B cell (primary cell): ENCODE data around the gene OR1J1. TPM values are rescaled to one million over a fixed set of nuclear protein-coding genes. Genes with fewer than 3 reads are reported as not detected.

ENCODE experiments used
- ATAC-seq: fragments of 200-7000 bp; cut with Tn5 transposase; one replicate; pipeline ENCODE4 v1.10.0; 2021; ENCODE audit warnings: low read depth, mild to moderate bottlenecking, moderate number of reproducible peaks, moderate library complexity
- CTCF ChIA-PET: fragments of 350-600 bp; sonication (Branson Sonifier 250); formaldehyde crosslinking; loops from one replicate; lab custom pipeline; 2021; ENCODE audit warnings: antibody characterized with exemption, inconsistent platforms; lab: Charles Lee
- POLR2A ChIA-PET: fragments of 350-600 bp; sonication (Branson Sonifier 250); formaldehyde crosslinking; loops from one replicate; lab custom pipeline; 2021; ENCODE audit warnings: antibody characterized with exemption; lab: Charles Lee
- DNase-seq: peaks from one replicate; pipeline ENCODE4 v3.0.0; 2013
- H2AFZ ChIP-seq: 2 replicates; pipeline ENCODE4 v1.6.1; 2012; ENCODE audit warnings: mild to moderate bottlenecking, low read depth, low read length; ENCODE audit not compliant: insufficient read depth, poor library complexity, severe bottlenecking
- H3K27ac ChIP-seq, 2 donors: 1 replicate in 1 of 2; 2 replicates in 1 of 2; pipeline ENCODE4 v1.5.1; 2012 to 2013; ENCODE audit warnings: low read length in 2 of 2, mild to moderate bottlenecking in 2 of 2, moderate library complexity in 1 of 2
- H3K27me3 ChIP-seq, 4 experiments: fragments of 200-600 bp in 1 of 4; sonication (generic) in 1 of 4; replicated peaks in 1 of 4; 1 replicate in 2 of 4; 2 replicates in 2 of 4; pipeline versions ENCODE4 v1.6.1 to v1.7.0; 2013 to 2016; ENCODE audit warnings: low read length in 3 of 4, mild to moderate bottlenecking in 2 of 4, mixed read lengths in 1 of 4, moderate library complexity in 1 of 4; ENCODE audit not compliant: insufficient read depth in 4 of 4, control insufficient read depth in 3 of 4; ENCODE audit errors: control extremely low read depth in 1 of 4
- H3K36me3 ChIP-seq, 2 experiments: replicated peaks in 1 of 2; 1 replicate in 1 of 2; 2 replicates in 1 of 2; pipeline versions ENCODE4 v1.6.1 to v1.7.1; 2013; ENCODE audit warnings: low read length in 1 of 2; ENCODE audit not compliant: insufficient read depth in 2 of 2, control insufficient read depth in 1 of 2; ENCODE audit errors: control extremely low read depth in 1 of 2, extremely low read depth in 1 of 2
- H3K4me1 ChIP-seq, 2 donors: fragments of 200-600 bp in 1 of 2; sonication (generic) in 1 of 2; 1 replicate in 1 of 2; 2 replicates in 1 of 2; pipeline versions ENCODE4 v1.5.1 to v1.6.1; 2013 to 2017; ENCODE audit warnings: low read length in 2 of 2; ENCODE audit not compliant: control insufficient read depth in 2 of 2, insufficient read depth in 2 of 2
- H3K4me2 ChIP-seq: replicated peaks from 2 replicates; pipeline ENCODE3; 2012; ENCODE audit warnings: mild to moderate bottlenecking, low read depth, low read length; ENCODE audit not compliant: poor library complexity, severe bottlenecking
- H3K4me3 ChIP-seq, 5 experiments: fragments of 200-600 bp in 1 of 5; sonication (generic) in 1 of 5; 1 replicate in 3 of 5; 2 replicates in 2 of 5; pipeline versions ENCODE4 v1.5.1 to v1.7.0; 2011 to 2016; ENCODE audit warnings: low read length in 4 of 5, mild to moderate bottlenecking in 4 of 5, low read depth in 2 of 5, control low read depth in 1 of 5, moderate library complexity in 1 of 5; ENCODE audit not compliant: insufficient read depth in 1 of 5; ENCODE audit errors: control extremely low read depth in 1 of 5, extremely low read depth in 1 of 5
- H3K79me2 ChIP-seq: fragments of 200-600 bp; sonication (generic); one replicate; pipeline ENCODE4 v1.6.0; 2016; ENCODE audit warnings: low read length; ENCODE audit not compliant: control insufficient read depth, insufficient read depth
- H3K9ac ChIP-seq: fragments of 200-600 bp; sonication (generic); 2 replicates; pipeline ENCODE4 v1.6.1; 2017; ENCODE audit warnings: mild to moderate bottlenecking, low read length, moderate library complexity
- H3K9me3 ChIP-seq, 3 donors: one replicate each; pipeline versions ENCODE4 v1.6.1 to v1.7.1; 2013; ENCODE audit warnings: low read length in 2 of 3; ENCODE audit not compliant: control insufficient read depth in 2 of 3, insufficient read depth in 1 of 3; ENCODE audit errors: control extremely low read depth in 1 of 3
- H4K20me1 ChIP-seq: 2 replicates; pipeline ENCODE4 v1.6.0; 2012; ENCODE audit warnings: mild to moderate bottlenecking, low read length; ENCODE audit not compliant: insufficient read depth, control insufficient read depth, poor library complexity, severe bottlenecking
- H3K27ac Mint-ChIP-seq: one replicate; pipeline ENCODE4 v1.8.0; 2021; ENCODE audit warnings: mixed read lengths
- H3K27me3 Mint-ChIP-seq: one replicate; pipeline ENCODE4 v1.8.0; 2021; ENCODE audit warnings: mixed read lengths
- H3K4me1 Mint-ChIP-seq: one replicate; pipeline ENCODE4 v1.8.0; 2021; ENCODE audit warnings: mixed read lengths
- H3K4me3 Mint-ChIP-seq: one replicate; pipeline ENCODE4 v1.8.0; 2021; ENCODE audit warnings: mixed read lengths
- H3K9me3 Mint-ChIP-seq: one replicate; pipeline ENCODE4 v1.8.0; 2022; ENCODE audit warnings: mixed read lengths; ENCODE audit not compliant: insufficient read depth
- EZH2 ChIP-seq: IDR thresholded peaks from 2 replicates; pipeline ENCODE4 v1.6.1; 2012; ENCODE audit warnings: borderline replicate concordance, low read depth, mild to moderate bottlenecking, moderate library complexity, low read length; ENCODE audit not compliant: insufficient read depth, poor library complexity, severe bottlenecking
- WGBS: methylation state at CpG from one replicate; pipeline ENCODE4 v1.1.5; 2013; ENCODE audit warnings: missing lambda C conversion rate; ENCODE audit not compliant: insufficient coverage; 5-methylcytosine and 5-hydroxymethylcytosine counted together
- intact Hi-C: fragments of 100-400 bp; cut with micrococcal nuclease; formaldehyde crosslinking; loops from one replicate; pipeline ENCODE4 v1.10.0; 2022
- polyA plus RNA-seq: library from polyadenylated mRNA; depleted of rRNA; stranded (reverse); fragments of >200 nt; gene quantifications from 2 replicates; pipeline ENCODE4 v1.2.3, GENCODE V29; 2012
- total RNA-seq, 2 donors: library from RNA; stranded (reverse); fragments of 120-200 nt in 1 of 2; gene quantifications; 1 replicate in 1 of 2; 2 replicates in 1 of 2; pipeline versions ENCODE4 v1.2.3 to v1.2.4, GENCODE V29; 2013 to 2022
- TF ChIP-seq, protein P1 (sequence below): fragments of 200-600 bp; IDR thresholded peaks from one replicate; pipeline ENCODE4 v1.8.0; 2022; ENCODE audit warnings: antibody characterized with exemption, mild to moderate bottlenecking

OR1J1 gene
- total and polyA plus RNA-seq, 2 donors (not counting 1 experiment from before 2014, with no cell fraction given) = not detected

DNA sequence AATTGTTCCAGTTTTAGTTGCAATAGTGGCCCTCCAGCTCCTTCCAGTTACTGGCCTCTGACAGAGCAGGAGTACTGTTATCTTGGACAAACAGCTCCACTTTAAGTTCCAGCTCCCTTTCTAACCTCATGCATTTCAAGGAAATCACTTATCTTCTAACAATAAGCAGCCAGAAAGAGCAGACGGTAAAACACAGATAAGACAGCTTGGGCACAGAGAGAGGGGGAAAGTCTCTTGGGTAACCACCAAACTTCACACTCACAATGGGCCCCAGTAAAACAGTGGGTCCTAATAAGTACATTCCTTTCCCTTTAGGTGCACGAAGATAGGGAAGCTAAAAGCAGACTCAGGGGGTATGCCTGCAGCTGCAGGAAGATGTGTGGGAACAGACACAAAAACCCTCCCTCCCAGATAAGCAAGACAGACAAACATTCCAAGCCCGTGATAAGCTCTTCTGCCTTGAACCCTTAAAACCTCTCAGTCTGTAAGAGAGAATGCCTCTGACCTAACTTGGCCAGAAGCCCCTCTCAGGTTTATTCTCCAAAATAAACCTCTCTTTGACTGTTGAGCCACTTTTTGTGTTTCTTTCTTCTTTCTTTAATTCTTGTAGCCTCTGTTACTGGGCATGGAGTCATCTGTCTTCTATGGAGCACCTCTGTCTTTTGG is 30.8 kb downstream of the OR1J1 start:
- Histone ChIP-seq H3K4me1 (no peaks in the 10 kb centered on the region), H2AFZ (no peak overlapping the region), H3K27ac (no peak overlapping the region), H3K79me2 (no peaks in the 10 kb centered on the region), H3K36me3 (no peaks in the 10 kb centered on the region), H4K20me1 (no peaks in the 10 kb centered on the region), H3K27me3 (peaks cover 0 to 20% (median 4%) of the 10 kb centered on the region in 4 experiments), H3K9me3 (no peaks in the 10 kb centered on the region), H3K4me2 (no peak overlapping the region), H3K4me3 (no peak overlapping the region), H3K9ac (no peak overlapping the region)
- Mint-ChIP-seq H3K4me1 (no peaks in the 10 kb centered on the region), H3K27ac (no peak overlapping the region), H3K4me3 (no peak overlapping the region), H3K9me3 (no peaks in the 10 kb centered on the region), H3K27me3 (peaks cover 33% of the 10 kb centered on the region)
- ChIA-PET POLR2A (no interaction called here), CTCF (interaction anchor here (0.6 to 3.6 kb wide), 2 partner anchors 102 to 322 kb away, joined by 3 to 19 read pairs; no protein-coding TSS in a partner anchor)
- TF ChIP-seq EZH2 = no peak
- WGBS = 20% methylated on average over 1 of the region's 3 CpGs
- intact Hi-C loops = no loop called here
- no peak for ATAC-seq
- no peak for DNase-seq

DNA sequence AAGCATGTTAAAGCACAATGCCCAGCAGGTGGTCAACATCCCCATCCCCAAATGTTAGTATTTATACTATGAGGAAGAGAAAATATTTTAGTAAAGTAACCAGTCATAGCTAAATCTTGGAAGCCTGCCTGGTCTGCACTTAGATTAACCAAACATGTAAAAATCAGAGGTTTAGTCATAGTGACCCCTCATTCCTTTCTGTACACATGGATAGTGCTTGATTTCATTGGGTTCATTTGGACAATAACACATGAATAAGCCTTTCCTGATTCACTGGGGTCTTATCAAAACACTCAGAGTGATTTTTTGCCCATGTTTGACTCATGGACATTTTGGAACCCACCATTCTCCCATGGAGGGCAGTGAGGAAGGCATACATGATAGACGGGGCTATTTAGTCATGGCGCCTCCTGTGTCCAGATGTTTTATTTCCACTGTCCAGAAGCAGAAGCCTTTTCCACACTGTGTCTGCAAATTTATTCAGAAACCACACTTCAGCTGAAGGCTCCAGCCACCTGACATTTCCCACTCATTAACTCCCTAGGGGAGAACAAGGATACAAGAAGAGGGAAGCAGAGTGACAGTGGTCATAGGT is 32.5 kb downstream of the OR1J1 start:
- ChIA-PET POLR2A (no interaction called here), CTCF (interaction anchor here (3.6 kb wide), 1 partner anchor 320 kb away, joined by 19 read pairs; no protein-coding TSS in a partner anchor)
- H3K4me3 Mint-ChIP-seq = no peak overlapping the region
- Histone ChIP-seq H3K9ac (no peak overlapping the region), H3K27me3 (peaks cover 0 to 20% (median 4%) of the 10 kb centered on the region in 4 experiments), H3K36me3 (no peaks in the 10 kb centered on the region), H3K79me2 (no peaks in the 10 kb centered on the region), H3K4me1 (no peaks in the 10 kb centered on the region), H3K4me3 (no peak overlapping the region), H4K20me1 (no peaks in the 10 kb centered on the region), H3K27ac (no peak overlapping the region), H3K4me2 (no peak overlapping the region), H3K9me3 (no peaks in the 10 kb centered on the region), H2AFZ (no peak overlapping the region)
- no peak for DNase-seq
- H3K9me3 Mint-ChIP-seq = peaks cover 2% of the 10 kb centered on the region
- ATAC-seq = no peak
- no peak for TF ChIP-seq EZH2
- TF ChIP-seq, protein P1, sequence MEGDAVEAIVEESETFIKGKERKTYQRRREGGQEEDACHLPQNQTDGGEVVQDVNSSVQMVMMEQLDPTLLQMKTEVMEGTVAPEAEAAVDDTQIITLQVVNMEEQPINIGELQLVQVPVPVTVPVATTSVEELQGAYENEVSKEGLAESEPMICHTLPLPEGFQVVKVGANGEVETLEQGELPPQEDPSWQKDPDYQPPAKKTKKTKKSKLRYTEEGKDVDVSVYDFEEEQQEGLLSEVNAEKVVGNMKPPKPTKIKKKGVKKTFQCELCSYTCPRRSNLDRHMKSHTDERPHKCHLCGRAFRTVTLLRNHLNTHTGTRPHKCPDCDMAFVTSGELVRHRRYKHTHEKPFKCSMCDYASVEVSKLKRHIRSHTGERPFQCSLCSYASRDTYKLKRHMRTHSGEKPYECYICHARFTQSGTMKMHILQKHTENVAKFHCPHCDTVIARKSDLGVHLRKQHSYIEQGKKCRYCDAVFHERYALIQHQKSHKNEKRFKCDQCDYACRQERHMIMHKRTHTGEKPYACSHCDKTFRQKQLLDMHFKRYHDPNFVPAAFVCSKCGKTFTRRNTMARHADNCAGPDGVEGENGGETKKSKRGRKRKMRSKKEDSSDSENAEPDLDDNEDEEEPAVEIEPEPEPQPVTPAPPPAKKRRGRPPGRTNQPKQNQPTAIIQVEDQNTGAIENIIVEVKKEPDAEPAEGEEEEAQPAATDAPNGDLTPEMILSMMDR = no peak
- intact Hi-C loops = no loop called here
- H3K4me1 Mint-ChIP-seq = no peaks in the 10 kb centered on the region
- H3K27me3 Mint-ChIP-seq = peaks cover 42% of the 10 kb centered on the region
- no peak overlapping the region for H3K27ac Mint-ChIP-seq
- WGBS = 100% methylated on average over 2 of the region's 2 CpGs
